Measurements from ENCODE around the gene RBSN.

The RBSN gene

DNA sequence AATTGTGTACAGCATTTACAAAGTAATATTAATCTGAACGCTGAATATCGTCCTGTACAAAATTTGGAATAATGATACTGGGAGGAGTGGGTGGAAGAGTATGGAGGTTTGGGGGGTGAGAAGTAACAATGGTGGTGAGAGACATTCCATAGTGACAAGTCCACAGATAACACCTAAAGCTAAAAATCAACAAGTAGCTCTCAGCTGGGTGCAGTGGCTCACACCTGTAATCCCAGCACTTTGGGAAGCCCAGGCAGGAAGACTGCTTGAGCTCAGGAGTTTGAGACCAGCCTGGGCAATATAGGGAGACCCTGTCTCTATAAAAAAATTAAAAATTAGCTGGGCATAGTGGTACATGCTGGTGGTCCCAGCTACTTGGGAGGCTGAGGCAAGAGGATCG is 38.9 kb downstream of the RBSN start:
- no peak for DNase-seq (ENCODE audit: low spot score)

DNA sequence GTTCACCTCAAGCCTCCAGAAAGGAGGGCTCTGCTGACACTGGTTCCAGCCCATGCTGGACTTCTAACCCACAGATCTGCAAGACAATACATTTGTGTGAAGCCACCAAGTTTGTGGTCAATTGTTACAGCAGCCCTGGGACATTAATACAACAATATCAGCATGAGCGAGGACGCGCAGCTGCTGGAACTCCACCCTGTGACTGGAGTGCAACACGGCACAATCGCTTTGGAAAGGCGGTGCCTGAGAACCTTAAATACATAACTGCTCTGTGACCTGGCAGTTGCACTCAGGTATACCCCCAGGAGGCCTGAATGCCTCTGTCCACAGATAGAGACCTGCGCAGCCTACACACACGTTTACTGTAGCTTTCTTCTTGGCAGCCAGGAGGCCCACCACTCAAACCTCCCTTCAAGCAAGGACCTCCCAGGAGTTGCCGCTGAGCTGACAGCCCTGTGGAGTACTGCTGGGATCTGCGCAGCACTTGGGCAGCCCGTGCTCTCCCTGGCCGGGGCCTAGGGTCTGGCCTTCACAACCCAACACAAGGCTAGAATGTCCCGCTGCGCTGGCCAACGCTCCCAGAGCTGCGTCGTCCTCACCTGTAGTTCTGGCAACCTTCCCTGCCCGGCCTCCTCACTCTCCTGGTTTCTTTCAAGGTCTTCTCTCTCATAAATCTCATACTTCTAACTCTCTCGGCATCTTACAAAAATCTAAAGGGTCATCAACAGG is 42.1 kb downstream of the RBSN start:
- no peak for DNase-seq (ENCODE audit: low spot score)

GRCh38 chr3:15055019-15055557 is 43.9 kb downstream of the RBSN start:
- peak; percentile 23 for DNase-seq (ENCODE audit: low spot score)

- DNase-seq (ENCODE audit: low spot score): no peak
These were observed 45.4 kb downstream of the RBSN start for GRCh38 chr3:15053541-15053940.

GRCh38 chr3:15052335-15053242 is 46.4 kb downstream of the RBSN start:
- no peak for DNase-seq (ENCODE audit: low spot score)

GRCh38 chr3:15051531-15051930 is 47.4 kb downstream of the RBSN start:
- DNase-seq (ENCODE audit: low spot score): peak; percentile 60

DNA sequence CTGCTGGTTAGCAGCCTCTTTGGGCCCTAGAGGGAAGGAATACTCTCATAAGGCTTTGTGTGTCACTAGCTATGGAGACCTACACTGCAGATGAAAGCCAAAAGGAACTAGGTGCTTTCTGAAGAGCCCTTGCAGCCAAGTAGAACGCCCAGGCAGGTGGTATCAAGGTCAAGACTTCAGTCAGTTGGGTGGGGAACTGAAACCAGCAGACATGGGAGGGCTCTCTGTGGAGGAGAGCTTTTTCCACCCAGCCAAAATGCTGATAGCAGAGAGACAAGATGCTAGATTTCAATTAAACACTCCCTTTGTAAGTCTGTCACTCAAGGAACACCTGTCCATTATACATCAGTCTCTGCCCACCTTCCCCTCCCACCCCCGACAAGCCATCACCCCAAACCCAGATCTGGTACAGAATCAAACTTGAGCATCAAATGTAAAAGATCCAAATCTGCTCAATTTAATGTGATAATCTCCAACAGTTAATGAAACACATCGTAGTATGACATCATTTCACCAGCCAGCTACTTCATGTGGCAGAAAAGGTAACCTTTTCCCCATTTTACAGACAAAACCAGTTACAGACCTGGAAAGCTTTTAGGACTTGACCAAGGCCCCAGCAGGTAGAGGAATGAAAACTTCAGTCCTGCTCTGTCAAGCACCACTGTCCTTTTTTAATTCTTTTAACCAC is 48.4 kb downstream of the RBSN start:
- DNase-seq (ENCODE audit: low spot score): no peak

DNA sequence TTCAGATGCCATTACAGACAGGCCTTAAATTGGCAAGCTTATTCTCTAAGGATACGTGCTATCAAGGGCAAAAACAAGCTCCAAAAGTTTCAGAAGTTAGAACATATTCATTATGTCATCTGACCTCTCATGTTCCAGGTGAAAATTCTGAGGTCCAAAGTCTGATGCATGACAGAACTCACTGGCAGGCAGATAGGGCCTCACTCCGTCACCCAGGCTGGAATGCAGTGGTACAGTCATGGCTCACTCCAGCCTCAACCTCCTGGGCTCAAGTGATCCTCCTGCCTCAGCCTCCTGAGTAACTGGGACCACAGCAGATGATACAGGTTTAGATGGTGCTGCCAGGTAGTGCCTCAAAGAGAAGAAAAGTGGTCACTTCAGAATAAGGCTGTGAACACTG is 49.4 kb downstream of the RBSN start:
- no peak for DNase-seq (ENCODE audit: low spot score)

- no peak for DNase-seq (ENCODE audit: low spot score)
These were observed 53.3 kb downstream of the RBSN start for GRCh38 chr3:15045667-15046066.

DNA sequence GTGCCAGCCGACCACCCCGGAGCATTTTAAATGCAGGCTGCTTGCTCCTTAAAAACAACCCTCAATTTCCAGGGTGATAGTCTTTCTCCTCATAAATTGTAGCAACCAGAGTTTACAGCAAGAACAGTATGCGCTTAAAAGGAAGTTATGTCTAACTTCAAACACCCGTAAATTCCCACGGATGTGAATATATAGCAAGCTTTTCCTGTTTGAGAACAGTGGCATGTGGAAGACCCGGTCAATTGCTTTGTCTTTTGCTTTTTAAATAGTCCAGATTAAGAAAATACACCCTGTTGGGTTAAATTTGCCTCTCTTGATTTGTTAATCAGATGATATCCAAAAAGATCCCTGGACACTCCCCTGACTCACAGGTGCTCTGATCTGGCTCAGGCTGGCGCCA is 54.6 kb downstream of the RBSN start:
- no peak for DNase-seq (ENCODE audit: low spot score)

GRCh38 chr3:15043408-15044171 is 55.4 kb downstream of the RBSN start:
- no peak for DNase-seq (ENCODE audit: low spot score)

- no peak for DNase-seq (ENCODE audit: low spot score)
These were observed 56.0 kb downstream of the RBSN start for GRCh38 chr3:15042936-15043335.

- DNase-seq (ENCODE audit: low spot score): no peak
These were observed 57.0 kb downstream of the RBSN start for GRCh38 chr3:15041950-15042349.

GRCh38 chr3:15040844-15041243 is 58.1 kb downstream of the RBSN start:
- no peak for DNase-seq (ENCODE audit: low spot score)

- DNase-seq (ENCODE audit: low spot score): no peak
These were observed 60.6 kb downstream of the RBSN start for GRCh38 chr3:15038306-15038705.

DNA sequence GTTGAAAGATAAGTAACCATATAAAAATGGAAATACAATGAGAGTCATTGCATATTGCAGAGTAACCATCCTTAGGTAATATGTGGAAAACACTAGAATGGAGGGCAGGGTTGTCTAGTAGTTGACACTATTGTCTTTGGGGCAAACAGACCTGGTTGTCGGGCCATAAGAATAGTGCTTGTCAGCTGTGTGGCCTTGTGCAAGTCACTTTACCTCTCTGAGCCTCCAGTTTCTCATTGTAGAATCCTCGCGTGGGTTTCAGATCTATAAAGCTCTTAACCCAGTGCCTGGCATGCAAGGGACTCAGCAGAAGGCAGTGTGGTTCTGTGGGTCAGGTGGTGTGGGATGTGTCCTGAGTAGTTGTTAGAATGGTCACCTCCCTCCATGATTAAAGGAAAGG is 65.8 kb downstream of the RBSN start:
- DNase-seq (ENCODE audit: low spot score): no peak

GRCh38 chr3:15032650-15033049 is 66.3 kb downstream of the RBSN start:
- no peak for DNase-seq (ENCODE audit: low spot score)

GRCh38 chr3:15029625-15030024 is 69.3 kb downstream of the RBSN start:
- no peak for DNase-seq (ENCODE audit: low spot score)

GRCh38 chr3:15023719-15024118 is 75.2 kb downstream of the RBSN start:
- no peak for DNase-seq (ENCODE audit: low spot score)

GRCh38 chr3:15023249-15023648 is 75.7 kb downstream of the RBSN start:
- DNase-seq (ENCODE audit: low spot score): no peak

All from kidney tubule cell (primary cell).